NCI-H226 (cell line): ENCODE results near the gene CPNE4.

Experiments used
- DNase-seq: peaks from one replicate; pipeline ENCODE4 v3.0.0-alpha.2; 2015

CPNE4 gene

GRCh38 chr3:131730581-131730980, 304.2 kb downstream of the CPNE4 start:
- no peak for DNase-seq

DNA sequence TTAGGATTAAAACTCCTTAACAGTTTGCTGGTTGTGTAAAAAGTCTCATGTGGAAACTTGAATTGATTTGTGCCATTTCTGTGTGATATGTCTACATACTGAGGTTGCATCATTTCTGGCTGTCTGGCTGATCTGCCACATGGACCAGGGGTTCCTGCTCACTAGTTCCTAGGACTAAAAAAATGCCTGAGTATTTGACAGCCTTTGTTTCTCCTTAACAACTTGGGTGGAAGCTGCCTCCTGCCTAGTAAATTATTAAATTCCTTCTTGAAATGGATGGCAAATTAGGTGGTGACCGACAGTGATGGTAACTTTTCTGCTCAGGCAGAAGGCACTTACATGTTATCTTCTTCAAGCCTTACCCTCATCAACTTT, 305.2 kb downstream of the CPNE4 start:
- DNase-seq: no peak

DNA sequence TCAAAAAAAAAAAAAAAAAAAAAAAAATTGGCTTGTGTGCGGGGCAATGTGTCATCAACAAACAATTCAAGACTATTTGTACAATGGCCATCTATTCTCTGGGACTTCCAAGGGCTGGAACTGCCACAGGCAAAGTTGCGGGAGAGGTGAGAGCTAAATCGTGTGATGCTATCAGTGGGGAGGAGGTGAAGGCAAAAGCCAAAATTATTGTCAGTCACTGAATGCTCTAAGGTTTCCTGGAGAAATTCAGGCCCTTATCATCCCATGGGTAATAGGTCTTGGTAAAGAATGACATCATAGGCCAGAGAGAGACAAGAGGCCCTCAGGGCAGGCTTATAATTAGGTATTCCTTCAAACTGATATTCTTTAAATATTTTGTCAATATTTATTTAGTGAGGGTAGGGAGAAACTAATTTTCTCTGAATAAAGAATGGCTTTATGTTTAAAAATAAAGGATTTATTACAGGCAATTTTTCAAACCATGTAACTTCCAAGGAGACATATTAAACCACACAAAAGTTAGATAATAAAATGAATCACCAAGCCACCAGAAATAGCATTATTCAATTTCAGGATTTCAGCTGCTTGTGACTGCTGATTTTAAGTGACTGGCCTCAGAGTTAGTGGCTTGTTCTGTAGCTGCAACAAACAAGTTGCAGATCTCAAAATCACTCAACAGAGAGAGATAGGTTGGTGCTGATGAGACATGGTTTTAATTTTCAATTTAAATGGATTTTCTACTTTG, 305.7 kb downstream of the CPNE4 start:
- no peak for DNase-seq

DNA sequence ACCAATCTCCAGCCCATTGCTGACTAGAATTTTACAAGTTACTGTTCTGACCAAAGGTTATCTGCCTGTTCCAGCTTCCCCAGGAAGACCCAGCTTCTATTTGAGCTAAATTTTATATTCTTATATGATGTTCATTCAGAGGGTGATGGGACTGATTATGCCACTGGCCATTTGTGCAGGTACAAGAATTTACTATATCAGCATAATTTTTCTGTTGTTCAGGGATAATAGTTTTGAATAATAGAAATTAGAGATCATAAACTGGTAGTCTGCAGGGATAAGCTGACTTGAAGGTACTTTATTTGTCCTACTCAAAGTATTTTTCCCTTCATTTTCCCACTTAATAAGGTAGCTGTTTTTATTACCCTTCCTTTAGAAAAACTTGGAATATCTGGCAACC, 309.4 kb downstream of the CPNE4 start:
- no peak for DNase-seq

- DNase-seq: no peak
These were observed 311.5 kb downstream of the CPNE4 start for GRCh38 chr3:131723343-131723742.

GRCh38 chr3:131717493-131717892, 317.3 kb downstream of the CPNE4 start:
- no peak for DNase-seq

GRCh38 chr3:131716943-131717342, 317.9 kb downstream of the CPNE4 start:
- no peak for DNase-seq

- DNase-seq: no peak
These were observed 318.8 kb downstream of the CPNE4 start for GRCh38 chr3:131716007-131716406.

GRCh38 chr3:131714585-131715220, 320.1 kb downstream of the CPNE4 start:
- DNase-seq: no peak

- no peak for DNase-seq
These were observed 321.2 kb downstream of the CPNE4 start for GRCh38 chr3:131713416-131714123.

- no peak for DNase-seq
These were observed 322.2 kb downstream of the CPNE4 start for GRCh38 chr3:131712662-131713061.

DNA sequence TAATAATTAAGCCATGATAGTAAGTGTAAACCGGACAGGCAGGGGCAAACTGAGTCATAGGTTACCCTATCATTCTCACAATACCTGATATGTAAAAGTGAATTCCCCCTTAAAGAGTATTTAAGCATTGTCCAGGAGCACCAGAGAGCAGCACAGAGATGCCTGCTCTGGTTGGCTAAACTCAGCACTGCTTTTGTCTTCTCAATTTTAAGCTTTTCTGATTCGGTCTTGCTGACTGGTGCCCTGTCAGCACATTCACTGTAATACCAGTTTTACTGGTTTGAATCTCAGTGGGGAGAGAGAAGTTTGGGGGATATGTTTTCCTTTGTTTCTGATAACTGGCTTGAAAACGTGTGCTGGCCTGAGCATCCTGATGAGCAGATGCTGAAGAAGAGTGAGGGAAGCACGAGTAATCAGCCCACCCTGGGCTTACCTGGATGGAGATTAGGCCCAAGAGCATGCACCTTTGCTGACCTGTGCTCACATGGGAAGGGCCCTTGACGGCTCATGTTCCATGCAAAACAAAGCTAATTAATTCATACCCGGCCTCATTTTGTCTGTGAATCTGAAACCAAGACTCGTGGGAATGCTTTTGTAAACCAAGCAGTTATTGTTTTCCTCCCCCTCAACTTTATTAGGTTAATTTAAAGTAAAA, 323.6 kb downstream of the CPNE4 start:
- no peak for DNase-seq

DNA sequence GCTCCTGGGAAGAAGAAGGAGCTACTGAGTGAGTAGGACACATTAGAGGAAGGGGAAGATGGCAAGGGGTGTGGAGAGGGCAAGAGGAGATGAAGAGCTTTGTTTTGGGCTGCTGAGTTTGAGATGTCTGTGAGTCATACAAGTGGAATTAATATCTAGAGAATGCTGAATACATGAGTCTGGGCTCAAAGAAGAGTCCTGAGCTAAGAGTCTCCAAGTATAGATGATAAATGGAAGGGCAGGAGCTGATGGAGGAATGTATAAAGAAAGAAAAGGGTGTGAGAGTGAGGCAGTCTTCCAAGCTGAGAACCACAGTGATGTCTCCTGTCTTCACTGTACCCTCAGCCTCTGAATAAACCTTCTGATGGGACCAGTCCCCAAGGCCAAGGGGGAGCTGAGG, 326.6 kb downstream of the CPNE4 start:
- no peak for DNase-seq

GRCh38 chr3:131705558-131706051, 329.2 kb downstream of the CPNE4 start:
- DNase-seq: no peak

GRCh38 chr3:131705099-131705498, 329.7 kb downstream of the CPNE4 start:
- no peak for DNase-seq

GRCh38 chr3:131704098-131704497, 330.7 kb downstream of the CPNE4 start:
- DNase-seq: no peak

- no peak for DNase-seq
These were observed 332.7 kb downstream of the CPNE4 start for GRCh38 chr3:131702146-131702545.

GRCh38 chr3:131701153-131701770, 333.6 kb downstream of the CPNE4 start:
- DNase-seq: no peak

DNA sequence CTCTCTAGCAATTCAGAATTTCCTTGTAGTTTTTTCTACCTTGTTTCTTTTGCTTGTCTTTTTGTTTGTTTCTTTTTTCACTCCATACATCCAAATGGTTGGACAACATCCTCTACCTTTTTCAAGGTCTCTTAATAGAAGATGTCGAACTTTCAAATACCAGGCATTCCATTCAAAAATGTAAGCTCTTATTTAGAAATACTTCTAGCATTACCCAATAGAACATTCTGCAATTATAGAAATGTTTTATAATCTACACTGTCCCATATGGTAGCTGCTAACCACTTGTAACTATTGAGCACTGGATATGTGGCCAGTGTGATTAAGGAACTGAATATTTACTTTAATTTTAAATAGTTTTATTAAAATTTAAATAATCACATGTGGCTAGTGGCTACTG, 335.8 kb downstream of the CPNE4 start:
- no peak for DNase-seq

DNA sequence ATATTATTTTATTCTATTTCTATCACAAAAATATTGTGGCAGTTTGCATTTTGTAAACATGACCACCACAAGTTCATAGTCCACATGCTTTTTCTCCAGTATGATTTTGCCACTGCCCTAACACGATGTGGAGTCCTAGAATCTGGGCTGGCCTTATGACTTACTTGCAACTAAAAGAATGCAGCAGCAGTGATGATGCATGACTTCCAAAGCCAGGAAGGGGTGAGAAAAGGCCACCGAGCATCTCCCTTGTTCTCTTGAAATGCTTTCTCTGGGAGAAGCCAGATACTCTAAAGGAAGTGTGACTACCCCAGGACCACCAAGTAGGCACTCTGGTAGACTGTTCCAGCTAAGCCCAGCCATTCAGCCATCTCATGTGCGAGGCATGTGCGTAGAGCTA, 340.4 kb downstream of the CPNE4 start:
- DNase-seq: no peak

- no peak for DNase-seq
These were observed 342.5 kb downstream of the CPNE4 start for GRCh38 chr3:131692356-131692755.

- no peak for DNase-seq
These were observed 344.0 kb downstream of the CPNE4 start for GRCh38 chr3:131690800-131691199.

GRCh38 chr3:131688370-131688769, 346.4 kb downstream of the CPNE4 start:
- DNase-seq: no peak
